Cardiac muscle cell (in vitro differentiated cells and primary cell): ENCODE data around the gene DPF3. TPM values are rescaled to one million over a fixed set of nuclear protein-coding genes. Genes with fewer than 3 reads are reported as not detected.

Source experiments
- DNase-seq, 2 donors: peaks; one replicate each; pipeline versions ENCODE4 v3.0.0 to v3.0.0-alpha.2; 2010 to 2017; ENCODE audit warnings: low read depth in 1 of 2, low spot score in 1 of 2
- H3K27ac ChIP-seq: fragments of 200-600 bp; sonication (generic); 2 replicates; pipeline ENCODE4 v1.5.1; 2016
- H3K27me3 ChIP-seq: fragments of 200-600 bp; sonication (generic); 2 replicates; pipeline ENCODE4 v1.6.0; 2016; ENCODE audit warnings: control low read depth
- H3K36me3 ChIP-seq: fragments of 200-600 bp; sonication (generic); 2 replicates; pipeline ENCODE4 v1.5.1; 2016; ENCODE audit warnings: control low read depth
- H3K4me1 ChIP-seq: fragments of 200-600 bp; sonication (generic); 2 replicates; pipeline ENCODE4 v1.8.1; 2017; ENCODE audit warnings: low read depth, mild to moderate bottlenecking, mixed run types
- H3K4me3 ChIP-seq: fragments of 200-600 bp; sonication (generic); 2 replicates; pipeline ENCODE4 v1.5.1; 2016; ENCODE audit warnings: mild to moderate bottlenecking
- H3K9me3 ChIP-seq: fragments of 200-600 bp; sonication (generic); 2 replicates; pipeline ENCODE4 v1.5.1; 2017; ENCODE audit warnings: low read depth, mild to moderate bottlenecking, control low read depth
- CTCF ChIP-seq: IDR thresholded peaks from 2 replicates; pipeline ENCODE4 v1.5.1; 2012; ENCODE audit warnings: low read depth, mild to moderate bottlenecking, low read length
- polyA plus RNA-seq: library from polyadenylated mRNA; unstranded; fragments of >200 nt; fragmentation: Nextera tagmentation; extraction: Ambion mirVana; gene quantifications from 2 replicates; pipeline ENCODE4 v1.2.1, GENCODE V29; 2016
- total RNA-seq: library from RNA; depleted of rRNA; stranded (reverse); fragments of >200 nt; gene quantifications from 2 replicates; pipeline ENCODE4 v1.2.3, GENCODE V29; 2016

DPF3 gene
- total and polyA plus RNA-seq, 2 experiments from 2014 or later = 25.9 to 84.8 TPM

- Histone ChIP-seq H3K36me3 (no peaks in the 10 kb centered on the region), H3K4me3 (no peak overlapping the region), H3K9me3 (no peaks in the 10 kb centered on the region), H3K27me3 (no peaks in the 10 kb centered on the region), H3K27ac (peak overlapping the region; percentile 87), H3K4me1 (peaks cover 40% of the 10 kb centered on the region)
- DNase-seq = no peak
- no peak for TF ChIP-seq CTCF
Observed at GRCh38 chr14:72616811-72617210, 277.1 kb downstream of the DPF3 start.

GRCh38 chr14:72616294-72616693 is 277.6 kb downstream of the DPF3 start:
- H3K36me3 ChIP-seq = no peaks in the 10 kb centered on the region
- no peak overlapping the region for H3K27ac ChIP-seq
- H3K9me3 ChIP-seq = no peaks in the 10 kb centered on the region
- H3K4me1 ChIP-seq = peaks cover 40% of the 10 kb centered on the region
- H3K4me3 ChIP-seq = no peak overlapping the region
- TF ChIP-seq CTCF = no peak
- peak in 1 of 2 donors; percentile 52 for DNase-seq
- H3K27me3 ChIP-seq = no peaks in the 10 kb centered on the region

- no peak overlapping the region for H3K27ac ChIP-seq
- H3K27me3 ChIP-seq = no peaks in the 10 kb centered on the region
- peak in 1 of 2 donors; percentile 60 for DNase-seq
- no peaks in the 10 kb centered on the region for H3K36me3 ChIP-seq
- H3K4me3 ChIP-seq = no peak overlapping the region
- no peak for TF ChIP-seq CTCF
- H3K9me3 ChIP-seq = no peaks in the 10 kb centered on the region
- peaks cover 40% of the 10 kb centered on the region for H3K4me1 ChIP-seq
Observed at GRCh38 chr14:72615451-72616121, 278.3 kb downstream of the DPF3 start.

GRCh38 chr14:72614891-72615415 is 278.9 kb downstream of the DPF3 start:
- no peak for DNase-seq
- no peaks in the 10 kb centered on the region for H3K9me3 ChIP-seq
- H3K4me3 ChIP-seq = no peak overlapping the region
- TF ChIP-seq CTCF = no peak
- no peaks in the 10 kb centered on the region for H3K36me3 ChIP-seq
- H3K27ac ChIP-seq = no peak overlapping the region
- H3K4me1 ChIP-seq = peaks cover 40% of the 10 kb centered on the region
- no peaks in the 10 kb centered on the region for H3K27me3 ChIP-seq

- H3K4me3 ChIP-seq = no peak overlapping the region
- no peak for TF ChIP-seq CTCF
Observed at GRCh38 chr14:72614365-72614764, 279.5 kb downstream of the DPF3 start.

More at GRCh38 chr14:72614365-72614764, 279.5 kb downstream of the DPF3 start:
- H3K27ac ChIP-seq = peak overlapping the region; percentile 49
- H3K27me3 ChIP-seq = no peaks in the 10 kb centered on the region
- DNase-seq = no peak
- H3K9me3 ChIP-seq = no peaks in the 10 kb centered on the region
- no peaks in the 10 kb centered on the region for H3K36me3 ChIP-seq
- H3K4me1 ChIP-seq = peaks cover 40% of the 10 kb centered on the region
